GM18526 (cell line): ENCODE data around the gene PSMD1.

Experiments used
- POLR2A ChIP-seq: IDR thresholded peaks from 3 replicates; pipeline ENCODE4 v1.6.1; 2011; ENCODE audit not compliant: insufficient read length; ENCODE audit errors: extremely low read depth

The PSMD1 gene

DNA sequence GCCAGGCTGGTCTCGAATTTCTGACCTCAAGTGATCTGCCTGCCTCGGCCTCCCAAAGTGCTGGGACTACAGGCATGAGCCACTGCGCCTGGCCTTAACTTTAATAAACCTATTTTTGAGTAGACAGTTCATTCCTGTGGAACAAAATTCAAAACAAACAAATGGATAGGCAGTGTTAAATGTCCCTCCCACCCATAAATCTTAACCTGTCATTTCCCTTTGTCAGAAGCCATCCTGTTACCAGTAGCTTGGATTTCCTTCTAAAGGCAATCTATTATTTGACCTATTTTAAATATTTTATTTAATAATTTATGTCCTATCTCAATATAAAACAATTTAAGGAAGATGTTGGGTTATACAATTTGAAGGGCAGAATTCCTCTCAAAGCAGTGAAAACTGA is 25.9 kb upstream of the PSMD1 start:
- no peak for TF ChIP-seq POLR2A

DNA sequence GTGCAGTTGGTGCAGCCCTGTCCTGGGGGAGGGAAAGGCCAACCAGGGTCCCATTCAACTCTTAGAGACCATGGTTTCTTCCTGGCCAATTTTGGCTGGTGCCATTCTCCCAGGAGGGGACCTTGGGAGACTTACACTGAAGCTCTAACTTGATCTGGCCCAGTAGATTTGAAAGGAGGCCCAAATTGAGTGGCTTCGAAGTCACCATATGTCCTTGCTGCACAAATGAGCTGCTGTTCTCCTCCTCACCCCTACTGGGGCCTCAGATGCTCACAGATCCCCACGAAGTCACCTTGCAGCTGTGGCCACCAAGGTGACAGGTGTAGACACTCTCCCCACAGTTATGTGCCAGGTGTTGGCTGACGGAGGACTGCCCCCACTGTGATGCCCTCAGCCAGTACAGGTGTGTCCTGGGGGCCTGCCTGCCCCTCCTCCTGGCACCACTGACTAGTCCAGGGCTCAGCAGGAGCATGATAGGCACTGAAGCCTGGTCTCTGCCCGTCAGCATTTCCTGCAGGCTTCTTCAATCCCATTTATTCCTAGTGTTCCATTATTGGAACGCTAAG is 24.0 kb upstream of the PSMD1 start:
- no peak for TF ChIP-seq POLR2A

DNA sequence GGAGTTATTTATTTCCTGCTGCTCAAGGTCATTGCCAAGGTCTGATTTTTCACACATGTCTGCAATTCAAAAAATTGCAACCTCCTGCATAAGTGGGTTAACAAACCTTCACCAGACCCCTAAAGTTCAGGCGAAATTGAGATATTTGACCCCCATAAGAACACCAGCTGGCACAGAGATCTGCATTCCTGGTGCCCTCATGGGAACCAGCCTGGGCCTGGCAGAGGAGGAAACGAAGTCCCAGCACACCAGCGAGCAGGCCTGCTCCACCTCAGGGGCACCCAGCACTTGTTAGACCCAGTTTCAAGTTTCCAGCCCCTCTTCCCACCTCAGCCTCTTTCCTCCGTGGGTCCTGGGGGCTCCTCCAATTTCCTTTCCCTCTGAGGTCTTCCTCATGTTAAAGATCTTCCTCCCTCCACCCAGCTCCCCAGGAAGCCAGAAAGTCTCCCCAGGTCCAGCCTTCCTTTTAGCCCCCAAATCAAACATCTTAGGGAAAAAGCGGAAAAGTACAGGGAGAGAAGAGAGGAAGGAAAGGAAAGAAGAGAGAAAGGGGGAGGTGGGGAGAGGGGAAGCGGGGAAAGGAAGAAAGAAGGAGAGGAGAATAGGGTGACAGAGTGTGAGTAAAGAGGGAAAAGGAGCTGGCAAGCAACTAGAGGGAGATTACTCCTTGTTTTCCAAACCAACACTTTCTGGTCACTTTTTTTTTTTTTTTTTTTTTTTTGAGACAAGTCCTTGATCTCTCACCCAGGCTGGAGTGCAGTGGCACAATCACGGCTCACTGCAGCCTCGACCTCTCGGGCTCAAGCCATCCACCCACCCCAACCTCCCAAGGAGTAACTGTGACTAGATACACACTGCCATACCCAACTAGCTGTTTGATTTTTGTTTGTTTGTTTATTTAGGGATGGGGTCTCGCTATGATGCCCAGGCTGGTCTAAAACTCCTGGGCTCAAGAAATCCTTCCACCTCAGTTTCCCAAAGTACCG is 23.2 kb upstream of the PSMD1 start:
- no peak for TF ChIP-seq POLR2A

DNA sequence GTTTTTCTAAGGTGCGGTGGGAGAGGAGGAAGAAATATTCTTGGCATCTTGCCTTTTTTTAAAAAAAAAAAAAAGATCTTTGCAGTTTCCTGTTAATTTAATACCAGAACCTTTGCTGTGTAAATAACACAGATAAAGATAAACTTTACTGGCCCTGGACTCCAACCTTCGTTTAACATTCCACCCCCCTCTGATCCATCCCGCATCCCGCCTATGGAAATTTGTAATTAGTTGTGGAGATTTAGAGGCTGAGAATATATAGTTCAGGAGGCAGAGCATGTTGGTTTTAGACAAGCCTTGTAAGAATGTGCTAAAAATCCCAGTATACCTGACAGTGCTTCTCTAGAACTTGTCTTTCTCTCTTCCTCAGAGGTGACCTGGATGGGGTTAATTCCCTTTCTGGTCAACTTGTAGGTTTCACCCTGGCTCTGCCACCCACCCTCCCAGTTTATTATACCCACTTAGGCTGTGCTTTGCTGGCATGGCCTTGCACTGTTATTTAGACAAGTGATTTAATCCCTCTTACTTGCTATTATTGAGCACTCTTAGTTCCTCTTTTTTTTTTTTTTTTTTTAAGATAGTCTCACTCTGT is 22.3 kb upstream of the PSMD1 start:
- TF ChIP-seq POLR2A: no peak

DNA sequence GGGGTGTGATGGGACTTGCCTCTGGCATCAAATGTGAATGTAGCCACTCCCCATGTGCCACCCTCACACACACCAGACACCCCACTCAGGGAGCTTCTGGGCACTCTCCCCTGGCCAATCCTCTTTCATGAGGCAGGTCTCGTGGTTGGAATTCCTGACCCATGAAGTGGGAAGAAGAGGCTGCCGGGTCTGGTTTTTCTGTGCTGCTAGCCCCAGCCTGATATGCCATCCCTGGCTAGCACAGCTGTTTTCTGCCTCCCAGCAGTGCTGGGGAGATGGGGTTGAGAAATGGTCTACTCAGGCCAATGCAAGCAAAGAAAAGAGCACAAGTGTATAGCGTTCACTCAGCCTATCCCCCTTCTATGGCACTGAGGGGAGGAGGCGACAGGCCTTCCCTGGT is 20.5 kb upstream of the PSMD1 start:
- TF ChIP-seq POLR2A: no peak

DNA sequence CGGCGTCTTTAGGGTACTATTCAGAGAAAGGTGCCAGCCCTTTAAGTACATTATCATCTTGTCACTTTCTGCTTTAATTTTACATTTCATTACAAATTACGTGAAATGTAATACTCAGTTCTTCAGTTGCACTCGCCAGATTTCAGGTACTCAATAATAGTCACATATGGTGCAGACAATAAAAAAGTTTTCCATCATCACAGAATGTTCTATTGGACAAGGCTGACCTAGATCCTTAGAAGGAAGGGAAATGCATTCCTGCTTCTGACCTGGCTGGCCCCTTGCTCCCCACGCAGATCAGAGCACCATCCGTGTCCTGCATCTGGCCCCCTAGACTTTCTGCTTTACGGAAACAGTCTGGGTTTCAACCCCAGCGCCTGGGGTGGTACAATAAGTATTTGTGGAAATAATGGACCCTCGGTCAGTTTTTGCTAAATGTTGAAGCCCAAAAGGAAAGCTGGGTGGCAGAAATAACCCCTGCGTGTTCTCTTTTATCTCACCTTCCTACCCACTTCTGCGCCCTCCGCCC is 20.0 kb upstream of the PSMD1 start:
- no peak for TF ChIP-seq POLR2A

DNA sequence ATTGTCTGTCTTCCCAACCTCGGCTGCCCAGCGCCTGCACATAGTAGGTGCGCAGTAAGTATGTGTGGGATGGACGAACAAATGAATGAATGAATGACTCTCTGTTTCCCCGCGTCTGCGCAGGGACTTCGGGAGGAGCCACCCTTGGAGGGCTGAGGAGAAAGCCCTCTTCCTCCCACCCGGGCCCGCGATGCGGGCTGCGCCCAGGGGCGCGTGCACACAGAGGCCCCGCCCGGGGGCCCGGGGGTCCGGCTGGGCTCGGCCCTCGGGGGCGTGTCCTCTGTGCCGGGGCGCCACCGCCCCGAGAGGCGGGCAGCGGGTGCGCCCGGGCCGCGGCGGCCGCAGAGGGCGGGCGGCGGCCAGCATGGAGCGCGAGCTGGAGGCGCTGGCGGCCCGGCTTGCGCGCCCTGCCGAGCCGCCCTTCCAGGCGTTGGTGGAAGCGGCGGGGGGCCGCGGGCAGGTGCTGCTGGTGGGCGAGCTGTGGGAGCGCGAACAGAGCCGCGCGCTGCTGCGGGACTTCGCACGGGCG is 19.4 kb upstream of the PSMD1 start, which contains the start of gene C2orf72:
TSS of gene C2orf72 (plus strand) at position 322 of the 529 bp plus-strand sequence. CDS start at position 365, 43 bp downstream.
- no peak for TF ChIP-seq POLR2A

DNA sequence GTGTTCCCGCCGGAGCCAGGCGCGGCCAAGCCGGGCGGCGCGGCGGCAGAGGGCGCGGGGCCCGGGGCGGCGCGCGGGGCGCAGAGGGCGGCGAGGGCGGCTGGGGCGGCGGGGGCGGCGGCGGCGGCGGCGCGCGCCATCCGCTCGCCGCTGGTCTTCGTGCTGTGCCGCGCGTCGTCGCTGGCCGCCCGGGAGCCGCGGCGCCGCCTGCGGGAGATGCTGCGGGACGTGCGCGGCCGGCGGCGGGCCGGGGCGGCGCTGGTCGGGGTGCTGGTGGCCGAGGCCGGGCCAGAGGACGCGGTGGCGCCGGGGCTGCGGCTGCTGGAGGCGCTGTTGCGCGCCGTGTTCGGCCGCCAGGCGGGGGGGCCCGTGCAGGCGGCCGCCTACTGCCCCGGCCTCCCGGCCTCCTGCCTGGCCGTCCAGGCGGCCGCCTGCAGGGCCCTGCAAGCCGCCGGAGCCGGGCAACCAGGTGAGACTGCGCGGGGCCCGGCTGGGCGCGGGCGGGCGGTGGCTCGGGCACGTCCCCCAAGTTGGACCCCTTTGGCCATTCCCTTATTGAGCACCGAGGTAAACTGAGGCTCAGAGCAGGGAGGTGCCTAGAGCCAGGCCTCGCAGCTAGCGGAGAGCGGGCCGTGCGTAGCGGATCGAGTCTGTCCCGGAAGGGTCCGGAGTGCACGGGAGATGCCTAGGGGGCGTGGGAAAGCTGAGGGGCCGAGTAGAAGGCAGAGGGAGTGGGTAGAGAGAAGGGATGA is 18.8 kb upstream of the PSMD1 start:
- no peak for TF ChIP-seq POLR2A

DNA sequence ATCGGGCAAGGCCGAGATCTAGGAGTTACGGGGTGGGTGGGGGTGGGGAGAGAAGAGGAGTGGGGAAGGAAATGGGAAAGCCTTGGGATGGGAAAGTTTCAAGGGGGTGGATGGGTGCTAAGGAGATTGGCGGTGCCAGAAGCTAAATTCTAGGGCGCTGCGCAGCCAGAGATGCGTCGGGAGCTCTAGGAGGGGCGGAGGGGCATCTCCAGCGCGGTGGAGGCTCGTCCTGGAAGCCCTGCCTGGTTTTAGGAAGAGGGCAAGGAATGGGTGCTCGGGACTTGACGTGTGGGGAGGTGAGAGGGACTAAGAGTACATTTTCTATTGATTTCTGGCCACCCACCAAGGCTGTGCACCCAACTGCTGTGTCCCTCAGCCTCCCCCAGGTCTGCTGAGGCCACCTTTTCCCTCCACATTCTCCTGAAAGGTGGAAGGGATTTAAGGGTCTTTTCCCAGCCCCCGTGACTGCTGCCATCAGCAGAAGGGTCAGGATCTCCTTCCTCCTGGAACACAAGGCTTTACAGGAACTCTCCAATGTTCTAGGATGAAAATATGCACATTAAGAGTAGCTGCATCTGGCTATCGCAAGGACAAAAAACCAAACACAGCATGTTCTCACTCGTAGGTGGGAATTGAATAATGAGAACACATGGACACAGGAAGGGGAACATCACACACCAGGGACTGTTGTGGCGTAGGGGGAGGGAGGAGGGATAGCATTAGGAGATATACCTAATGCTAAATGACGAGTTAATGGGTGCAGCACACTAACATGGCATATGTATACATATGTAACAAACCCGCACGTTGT is 18.0 kb upstream of the PSMD1 start:
- TF ChIP-seq POLR2A: no peak

DNA sequence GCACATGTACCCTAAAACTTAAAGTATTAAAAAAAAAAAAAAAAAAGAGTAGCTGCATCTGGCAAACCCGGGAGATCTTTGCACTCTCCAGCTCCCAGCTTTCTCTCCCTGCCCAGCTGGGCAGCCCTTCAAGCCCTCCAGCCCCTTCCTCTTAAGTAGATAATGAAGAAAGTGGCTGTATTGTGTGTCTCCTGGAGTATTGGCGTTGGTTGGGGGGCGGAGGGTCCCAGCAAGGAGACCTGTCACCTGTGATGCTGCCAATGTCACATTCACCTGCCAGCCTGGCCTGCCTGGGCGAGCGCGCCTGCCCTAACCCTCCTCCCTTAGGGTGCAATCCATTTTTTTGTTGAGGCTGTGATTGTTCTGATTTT is 17.4 kb upstream of the PSMD1 start:
- no peak for TF ChIP-seq POLR2A

DNA sequence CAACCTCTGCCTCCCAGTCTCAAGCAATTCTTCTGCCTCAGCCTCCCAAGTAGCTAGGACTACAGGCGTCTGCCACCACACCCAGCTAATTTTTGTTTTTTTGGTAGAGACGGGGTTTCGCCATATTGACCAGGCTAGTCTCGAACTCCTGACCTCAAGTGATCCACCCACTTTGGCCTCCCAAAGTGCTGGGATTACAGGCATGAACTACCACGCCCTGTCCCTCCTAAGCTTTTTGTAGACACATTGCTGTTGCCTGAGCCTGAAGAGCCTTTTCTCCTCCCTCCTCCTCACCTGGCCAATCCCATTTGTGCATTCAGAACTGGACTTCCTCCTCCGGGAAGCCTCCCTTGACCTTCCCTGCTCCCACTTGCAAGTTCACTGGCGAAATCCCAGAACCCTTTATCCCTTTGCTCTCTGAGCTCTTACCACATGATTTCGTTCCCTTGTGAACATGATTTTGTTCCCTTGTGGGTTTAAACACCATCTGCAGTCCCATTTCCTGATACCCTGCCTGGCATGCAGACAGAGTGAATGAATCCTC is 16.8 kb upstream of the PSMD1 start:
- TF ChIP-seq POLR2A: no peak

DNA sequence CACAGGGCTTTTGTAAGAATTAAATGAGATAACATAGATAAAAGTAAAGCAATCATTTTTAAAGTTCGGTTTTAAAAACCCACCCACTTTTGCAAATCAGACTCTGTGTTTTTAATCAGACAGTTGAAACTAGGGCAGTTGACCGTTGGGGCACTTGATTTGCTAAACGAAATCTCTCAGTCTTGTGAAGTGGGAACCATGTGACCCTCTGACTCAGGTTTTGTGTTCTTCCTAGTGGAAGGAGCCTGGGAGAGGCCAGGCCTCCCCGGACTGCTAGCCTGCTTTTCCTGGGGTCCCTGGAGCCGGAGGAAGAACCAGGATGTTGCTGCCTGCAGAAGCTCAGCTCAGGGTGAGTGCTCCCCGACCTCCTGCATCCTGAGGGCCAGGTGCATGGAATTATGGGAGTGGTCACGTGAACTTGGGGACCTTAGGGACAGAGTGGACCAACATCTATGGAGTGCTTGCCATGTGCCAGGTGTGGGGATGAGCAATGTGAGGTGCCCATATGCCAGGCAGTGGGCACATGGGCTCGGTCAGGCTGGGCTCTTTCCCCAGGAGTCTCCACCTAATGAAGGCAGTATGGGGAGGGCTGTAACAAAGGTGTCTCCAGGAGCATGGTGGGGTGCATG is 15.5 kb upstream of the PSMD1 start:
- TF ChIP-seq POLR2A: no peak

DNA sequence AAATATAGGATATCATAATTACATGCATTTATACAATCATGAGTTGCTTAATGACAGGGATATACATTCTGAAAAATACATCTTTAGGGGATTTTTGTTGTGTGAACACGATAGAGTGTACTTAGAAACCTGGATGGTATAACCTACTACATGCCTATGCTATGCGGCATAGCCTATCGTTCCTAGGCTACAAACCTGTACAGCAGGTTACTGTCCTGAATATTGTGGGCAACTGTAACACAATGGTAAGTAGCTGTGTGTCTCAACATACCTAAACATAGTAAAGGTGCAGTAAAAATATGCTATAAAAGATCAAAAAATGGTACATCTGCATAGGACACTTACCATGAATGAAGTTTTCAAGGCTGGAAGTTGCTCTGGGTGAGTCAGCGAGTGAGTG is 12.9 kb upstream of the PSMD1 start:
- TF ChIP-seq POLR2A: no peak
